ENCODE measurements around the gene BCL2. TPM values are rescaled to one million over a fixed set of nuclear protein-coding genes. Genes with fewer than 3 reads are reported as not detected.

Gene BCL2
- total RNA-seq, 1 donor from 2014 or later: 4.9 TPM

- Histone ChIP-seq H3K9ac (no peak overlapping the region), H3K36me3 (no peaks in the 10 kb centered on the region), H3K27me3 (no peaks in the 10 kb centered on the region), H3K4me3 (no peak overlapping the region), H2AFZ (replicated peaks) (no peak overlapping the region), H3K9me3 (ENCODE audit: low read depth) (no peaks in the 10 kb centered on the region), H3K4me2 (no peak overlapping the region), H3K4me1 (no peaks in the 10 kb centered on the region), H4K20me1 (ENCODE audit: low read depth) (no peaks in the 10 kb centered on the region), H3K27ac (no peak overlapping the region), H3F3A (ENCODE audit: low read depth) (no peaks in the 10 kb centered on the region), H3K79me2 (ENCODE audit: low read depth) (no peaks in the 10 kb centered on the region)
- Mint-ChIP-seq H3K4me1 (peaks cover 3% of the 10 kb centered on the region), H3K36me3 (peaks cover 7% of the 10 kb centered on the region), H3K4me3 (no peak overlapping the region), H3K27me3 (ENCODE audit: insufficient read depth, low read depth) (peaks cover 8% of the 10 kb centered on the region), H3K9me3 (peaks cover 5% of the 10 kb centered on the region), H3K27ac (no peak overlapping the region)
- TF ChIP-seq EZH2 (IDR thresholded peaks at IDR 0.05) (no peak), EZH2phosphoT487 (IDR thresholded peaks at IDR 0.05) (no peak)
- DNase-seq (ENCODE audit: low spot score): no peak
Measured at GRCh38 chr18:63098018-63098981, 221.3 kb downstream of the BCL2 start.

- Mint-ChIP-seq H3K27ac (no peak overlapping the region), H3K4me1 (peaks cover 3% of the 10 kb centered on the region), H3K4me3 (no peak overlapping the region), H3K36me3 (peaks cover 4% of the 10 kb centered on the region), H3K27me3 (ENCODE audit: insufficient read depth, low read depth) (peaks cover 4% of the 10 kb centered on the region), H3K9me3 (peaks cover 3% of the 10 kb centered on the region)
- H3K27ac ChIP-seq: no peak overlapping the region
- no peak overlapping the region for H2AFZ ChIP-seq (replicated peaks)
- H3K4me2 ChIP-seq: no peak overlapping the region
- H3K9ac ChIP-seq: no peak overlapping the region
- no peaks in the 10 kb centered on the region for H3K4me1 ChIP-seq
- DNase-seq (ENCODE audit: low spot score): no peak
- no peaks in the 10 kb centered on the region for H3K79me2 ChIP-seq (ENCODE audit: low read depth)
- H4K20me1 ChIP-seq (ENCODE audit: low read depth): no peaks in the 10 kb centered on the region
- H3K36me3 ChIP-seq: no peaks in the 10 kb centered on the region
- no peak overlapping the region for H3K4me3 ChIP-seq
- no peaks in the 10 kb centered on the region for H3K9me3 ChIP-seq (ENCODE audit: low read depth)
- TF ChIP-seq EZH2 (IDR thresholded peaks at IDR 0.05) (no peak), EZH2phosphoT487 (IDR thresholded peaks at IDR 0.05) (no peak), CTCF (IDR thresholded peaks at IDR 0.05) (no peak)
- H3K27me3 ChIP-seq: no peaks in the 10 kb centered on the region
- H3F3A ChIP-seq (ENCODE audit: low read depth): no peaks in the 10 kb centered on the region
Measured at GRCh38 chr18:63097178-63097577, 222.4 kb downstream of the BCL2 start.

- Histone ChIP-seq H3K4me1 (no peaks in the 10 kb centered on the region), H3K4me2 (no peak overlapping the region), H3K79me2 (ENCODE audit: low read depth) (no peaks in the 10 kb centered on the region), H3F3A (ENCODE audit: low read depth) (no peaks in the 10 kb centered on the region), H3K36me3 (no peaks in the 10 kb centered on the region), H3K9ac (no peak overlapping the region), H4K20me1 (ENCODE audit: low read depth) (no peaks in the 10 kb centered on the region), H3K4me3 (no peak overlapping the region), H2AFZ (replicated peaks) (no peak overlapping the region), H3K27me3 (no peaks in the 10 kb centered on the region), H3K27ac (no peak overlapping the region), H3K9me3 (ENCODE audit: low read depth) (no peaks in the 10 kb centered on the region)
- no peak for DNase-seq (ENCODE audit: low spot score)
- TF ChIP-seq CTCF (IDR thresholded peaks at IDR 0.05) (no peak), EZH2 (IDR thresholded peaks at IDR 0.05) (no peak)
- peaks cover 3% of the 10 kb centered on the region for H3K4me1 Mint-ChIP-seq
- peaks cover 4% of the 10 kb centered on the region for H3K27me3 Mint-ChIP-seq (ENCODE audit: insufficient read depth, low read depth)
- no peak overlapping the region for H3K27ac Mint-ChIP-seq
- H3K4me3 Mint-ChIP-seq: no peak overlapping the region
- peaks cover 3% of the 10 kb centered on the region for H3K9me3 Mint-ChIP-seq
- peaks cover 4% of the 10 kb centered on the region for H3K36me3 Mint-ChIP-seq
Measured at GRCh38 chr18:63096327-63096874, 223.2 kb downstream of the BCL2 start.

GRCh38 chr18:63095768-63096167 is 223.8 kb downstream of the BCL2 start:
- Histone ChIP-seq H3K4me3 (no peak overlapping the region), H3K9ac (no peak overlapping the region), H4K20me1 (ENCODE audit: low read depth) (no peaks in the 10 kb centered on the region), H3K79me2 (ENCODE audit: low read depth) (no peaks in the 10 kb centered on the region), H3K4me2 (no peak overlapping the region), H3K36me3 (no peaks in the 10 kb centered on the region), H3K27ac (no peak overlapping the region), H3K27me3 (no peaks in the 10 kb centered on the region), H3F3A (ENCODE audit: low read depth) (no peaks in the 10 kb centered on the region), H3K4me1 (no peaks in the 10 kb centered on the region), H2AFZ (replicated peaks) (no peak overlapping the region), H3K9me3 (ENCODE audit: low read depth) (no peaks in the 10 kb centered on the region)
- Mint-ChIP-seq H3K4me1 (peaks cover 2% of the 10 kb centered on the region), H3K27ac (no peak overlapping the region), H3K4me3 (no peak overlapping the region), H3K27me3 (ENCODE audit: insufficient read depth, low read depth) (peaks cover 2% of the 10 kb centered on the region), H3K9me3 (peaks cover 2% of the 10 kb centered on the region), H3K36me3 (peaks cover 1% of the 10 kb centered on the region)
- TF ChIP-seq CTCF (IDR thresholded peaks at IDR 0.05) (no peak), EZH2 (IDR thresholded peaks at IDR 0.05) (no peak), EZH2phosphoT487 (IDR thresholded peaks at IDR 0.05) (no peak)
- no peak for DNase-seq (ENCODE audit: low spot score)
